Body of pancreas (tissue), 4 donors: Measurements from ENCODE around the gene PIGW.

ENCODE experiments used
- CTCF ChIP-seq, 7 experiments: fragments of 450-650 bp in 4 of 7; fragments of 200-600 bp in 3 of 7; sonication (generic) in 3 of 7; IDR thresholded peaks; one replicate each; pipeline ENCODE4 v1.5.1; 2016 to 2019; ENCODE audit warnings: antibody characterized with exemption in 7 of 7
- POLR2A ChIP-seq, 3 donors: fragments of 450-650 bp; IDR thresholded peaks; one replicate each; pipeline ENCODE4 v1.6.1; 2016; ENCODE audit warnings: antibody characterized with exemption in 3 of 3, mild to moderate bottlenecking in 2 of 3

DNA sequence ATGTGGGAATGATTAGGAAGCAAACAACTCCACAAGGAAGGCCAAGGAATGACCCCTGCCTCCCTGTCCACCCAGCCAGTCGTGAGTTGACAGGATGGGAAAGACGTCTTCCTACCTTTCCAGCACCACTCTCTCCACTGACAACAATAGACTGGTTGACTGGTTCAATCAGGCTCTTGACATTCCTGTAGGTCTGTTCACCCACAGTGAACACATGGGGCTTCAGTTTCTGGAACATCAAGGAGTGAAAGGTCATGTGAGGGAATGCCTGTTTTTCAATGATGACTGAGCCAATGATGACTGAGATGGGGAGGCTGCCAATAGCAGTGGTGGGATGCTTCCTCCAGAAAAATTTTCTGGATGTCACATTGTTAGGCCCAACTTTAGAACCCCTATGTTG lies 9.7 kb upstream of the PIGW start:
- TF ChIP-seq CTCF (IDR thresholded peaks at IDR 0.05) (no peak), POLR2A (IDR thresholded peaks at IDR 0.05) (no peak)
